Melanocyte of skin (primary cell): ENCODE measurements around the gene CCDC142. TPM values are rescaled to one million over a fixed set of nuclear protein-coding genes. Genes with fewer than 3 reads are reported as not detected.

Experiments
- total RNA-seq, 2 donors: library from RNA; depleted of rRNA; stranded (reverse); fragments of >200 nt; gene quantifications; 2 replicates each; pipeline ENCODE4 v1.2.3, GENCODE V29; 2012

Gene CCDC142
- total RNA-seq, 2 donors, result 22.6 to 24.1 TPM

Other genes starting within 250 kb of the CCDC142 start
- 1 to 10 TPM in 1 of 2 donors, under 1 TPM in 1; 1.00 to 1.4 TPM for gene SLC4A5, start 139.6 kb downstream of the CCDC142 start, total RNA-seq
- 10 to 100 TPM; 88.9 to 90.5 TPM for gene DCTN1, start 102.7 kb downstream of the CCDC142 start, total RNA-seq
- gene C2orf81, start 61.4 kb downstream of the CCDC142 start, total RNA-seq, result 1 to 10 TPM in 1 of 2 donors, under 1 TPM in 1; 1.00 to 1.7 TPM
- 10 to 100 TPM; 33.0 to 40.0 TPM for gene WDR54, start 61.3 kb downstream of the CCDC142 start, total RNA-seq
- 10 to 100 TPM; 40.3 to 41.6 TPM for gene RTKN, start 41.1 kb downstream of the CCDC142 start, total RNA-seq
- 1 to 10 TPM; 6.5 to 8.3 TPM for gene INO80B, start 27.9 kb downstream of the CCDC142 start, total RNA-seq
- 10 to 100 TPM; 23.6 to 31.3 TPM for gene WBP1, start 24.6 kb downstream of the CCDC142 start, total RNA-seq
- gene MOGS, start 17.6 kb downstream of the CCDC142 start, total RNA-seq, result 10 to 100 TPM; 39.9 to 42.6 TPM
- gene MRPL53, start 10.3 kb downstream of the CCDC142 start, total RNA-seq, result 10 to 100 TPM; 22.0 to 22.7 TPM
- 10 to 100 TPM; 14.1 to 16.7 TPM for gene TTC31, start 83 bp upstream of the CCDC142 start, total RNA-seq
- gene LBX2, start 16.6 kb upstream of the CCDC142 start, total RNA-seq, result 1 to 10 TPM; 2.0 to 4.1 TPM
- gene PCGF1, start 24.7 kb upstream of the CCDC142 start, total RNA-seq, result 10 to 100 TPM; 16.9 to 23.6 TPM
- gene TLX2, start 31.5 kb upstream of the CCDC142 start, total RNA-seq, result not detected
- under 1 TPM in 1 of 2 donors, not detected in 1; 0.33 TPM for gene DQX1, start 43.2 kb upstream of the CCDC142 start, total RNA-seq
- gene AUP1, start 46.7 kb upstream of the CCDC142 start, total RNA-seq, result 100 to 1,000 TPM; 156 to 195 TPM
- 10 to 100 TPM; 33.7 to 39.0 TPM for gene HTRA2, start 46.9 kb upstream of the CCDC142 start, total RNA-seq
- 1 to 10 TPM; 5.2 to 6.3 TPM for gene LOXL3, start 70.9 kb upstream of the CCDC142 start, total RNA-seq
- 1 to 10 TPM; 2.8 to 3.3 TPM for gene DOK1, start 71.7 kb upstream of the CCDC142 start, total RNA-seq
- not detected for gene M1AP, start 165.3 kb upstream of the CCDC142 start, total RNA-seq
- 1 to 10 TPM; 4.0 to 5.9 TPM for gene SEMA4F, start 171.2 kb upstream of the CCDC142 start, total RNA-seq